SK-N-MC (cell line): Measurements from ENCODE around the gene ATG4B.

ENCODE experiments used
- DNase-seq: peaks from one replicate; pipeline ENCODE4 v3.0.0-alpha.2; 2011; ENCODE audit warnings: low read depth, low spot score
- H3K27ac ChIP-seq: fragments of 200-600 bp; sonication (generic); 2 replicates; pipeline ENCODE4 v1.5.1; 2016; ENCODE audit warnings: mixed run types
- H3K36me3 ChIP-seq: fragments of 200-600 bp; sonication (generic); 2 replicates; pipeline ENCODE4 v1.6.1; 2017; ENCODE audit warnings: antibody characterized with exemption, low read length, mixed read lengths; ENCODE audit not compliant: insufficient read depth
- H3K4me3 ChIP-seq: fragments of 200-600 bp; sonication (generic); 2 replicates; pipeline ENCODE4 v1.5.1; 2016
- H3K9ac ChIP-seq: fragments of 200-600 bp; sonication (generic); 2 replicates; pipeline ENCODE4 v1.8.0; 2017; ENCODE audit warnings: mixed run types, mixed read lengths; ENCODE audit not compliant: insufficient read length
- H3K9me3 ChIP-seq: fragments of 200-600 bp; sonication (generic); 2 replicates; pipeline ENCODE4 v1.6.1; 2017; ENCODE audit warnings: low read depth, mild to moderate bottlenecking, antibody characterized with exemption, low read length, moderate library complexity, mixed read lengths
- EZH2 ChIP-seq: fragments of 200-600 bp; sonication (generic); IDR thresholded peaks from one replicate; pipeline ENCODE4 v1.6.1; 2017; ENCODE audit warnings: antibody characterized with exemption
- FOXP2 ChIP-seq: optimal IDR thresholded peaks from 2 replicates; pipeline ENCODE3; 2011; ENCODE audit warnings: mild to moderate bottlenecking, moderate library complexity; ENCODE audit not compliant: insufficient read depth; ENCODE audit errors: extremely low read length, control extremely low read depth
- POLR2AphosphoS5 ChIP-seq: IDR thresholded peaks from 2 replicates; pipeline ENCODE4 v1.6.1; 2012; ENCODE audit warnings: mild to moderate bottlenecking, low read depth, low read length, borderline replicate concordance

Gene ATG4B

GRCh38 chr2:241645056-241645914 lies 7.8 kb downstream of the ATG4B start:
- Histone ChIP-seq H3K27ac (no peak overlapping the region), H3K9ac (no peak overlapping the region), H3K36me3 (no peaks in the 10 kb centered on the region), H3K4me3 (no peak overlapping the region), H3K9me3 (no peaks in the 10 kb centered on the region)
- DNase-seq, result no peak
- TF ChIP-seq POLR2AphosphoS5 (no peak), EZH2 (no peak), FOXP2 (no peak)

GRCh38 chr2:241645915-241646645 lies 8.6 kb downstream of the ATG4B start:
- TF ChIP-seq POLR2AphosphoS5 (no peak), FOXP2 (no peak), EZH2 (no peak)
- H3K4me3 ChIP-seq, result no peak overlapping the region
- DNase-seq, result no peak

GRCh38 chr2:241648453-241648852 lies 11.0 kb downstream of the ATG4B start:
- peaks cover 17% of the 10 kb centered on the region; the same call in 1 of the 2 replicates for H3K36me3 ChIP-seq
- H3K27ac ChIP-seq, result no peak overlapping the region
- TF ChIP-seq POLR2AphosphoS5, result no peak
- TF ChIP-seq EZH2, result no peak
- TF ChIP-seq FOXP2, result no peak
- no peaks in the 10 kb centered on the region for H3K9me3 ChIP-seq
- DNase-seq, result no peak
- H3K9ac ChIP-seq, result no peak overlapping the region
- H3K4me3 ChIP-seq, result no peak overlapping the region

More at GRCh38 chr2:241645915-241646645, 8.6 kb downstream of the ATG4B start:
- H3K9me3 ChIP-seq, result no peaks in the 10 kb centered on the region
- H3K36me3 ChIP-seq, result peaks cover under 1% of the 10 kb centered on the region; the same call in 1 of the 2 replicates
- no peak overlapping the region for H3K27ac ChIP-seq
- H3K9ac ChIP-seq, result no peak overlapping the region

- H3K4me3 ChIP-seq, result no peak overlapping the region
- no peaks in the 10 kb centered on the region for H3K9me3 ChIP-seq
- no peak overlapping the region for H3K9ac ChIP-seq
- DNase-seq, result no peak
- H3K36me3 ChIP-seq, result peaks cover 17% of the 10 kb centered on the region; the same call in 1 of the 2 replicates
- H3K27ac ChIP-seq, result no peak overlapping the region
- TF ChIP-seq FOXP2 (no peak), POLR2AphosphoS5 (no peak), EZH2 (no peak)
These were observed 11.9 kb downstream of the ATG4B start for GRCh38 chr2:241649404-241649803.

- H3K36me3 ChIP-seq, result peaks cover 23% of the 10 kb centered on the region; the same call in 1 of the 2 replicates
- no peak overlapping the region for H3K27ac ChIP-seq
- H3K4me3 ChIP-seq, result no peak overlapping the region
- DNase-seq, result no peak
- TF ChIP-seq POLR2AphosphoS5 (no peak), FOXP2 (no peak), EZH2 (no peak)
- H3K9me3 ChIP-seq, result no peaks in the 10 kb centered on the region
- H3K9ac ChIP-seq, result no peak overlapping the region
These were observed 12.4 kb downstream of the ATG4B start for GRCh38 chr2:241649927-241650326.

- Histone ChIP-seq H3K27ac (no peak overlapping the region), H3K4me3 (no peak overlapping the region), H3K9me3 (no peaks in the 10 kb centered on the region), H3K9ac (no peak overlapping the region), H3K36me3 (peaks cover 29% of the 10 kb centered on the region; the same call in 1 of the 2 replicates)
- DNase-seq, result no peak
- TF ChIP-seq FOXP2 (no peak), EZH2 (no peak), POLR2AphosphoS5 (no peak)
These were observed 14.6 kb downstream of the ATG4B start for GRCh38 chr2:241652142-241652541.

GRCh38 chr2:241652722-241653121 lies 15.2 kb downstream of the ATG4B start:
- no peak for DNase-seq
- no peak for TF ChIP-seq EZH2
- TF ChIP-seq POLR2AphosphoS5, result no peak
- TF ChIP-seq FOXP2, result no peak
- no peak overlapping the region for H3K27ac ChIP-seq
- H3K9me3 ChIP-seq, result no peaks in the 10 kb centered on the region
- H3K9ac ChIP-seq, result no peak overlapping the region
- no peak overlapping the region for H3K4me3 ChIP-seq
- peaks cover 31% of the 10 kb centered on the region; the same call in 1 of the 2 replicates for H3K36me3 ChIP-seq

GRCh38 chr2:241653210-241653750 lies 15.8 kb downstream of the ATG4B start:
- peaks cover 36% of the 10 kb centered on the region; the same call in 1 of the 2 replicates for H3K36me3 ChIP-seq
- DNase-seq, result no peak
- H3K9ac ChIP-seq, result no peak overlapping the region

More at GRCh38 chr2:241653210-241653750, 15.8 kb downstream of the ATG4B start:
- Histone ChIP-seq H3K27ac (no peak overlapping the region), H3K9me3 (no peaks in the 10 kb centered on the region), H3K4me3 (no peak overlapping the region)
- TF ChIP-seq FOXP2, result no peak
- no peak for TF ChIP-seq POLR2AphosphoS5
- no peak for TF ChIP-seq EZH2
